Large intestine (tissue), 3 donors: Measurements from ENCODE around the gene CHAC1. TPM values are rescaled to one million over a fixed set of nuclear protein-coding genes. Genes with fewer than 3 reads are reported as not detected.

Experiments
- DNase-seq, 2 donors: peaks; one replicate each; pipeline versions ENCODE4 v3.0.0 to v3.0.0-alpha.2; 2013
- H3K27ac ChIP-seq: one replicate; pipeline ENCODE4 v1.5.1; 2013; ENCODE audit warnings: low read length
- H3K27me3 ChIP-seq: 2 replicates; pipeline ENCODE4 v1.6.1; 2013; ENCODE audit warnings: low read length; ENCODE audit not compliant: control insufficient read depth, insufficient read depth
- H3K36me3 ChIP-seq: 2 replicates; pipeline ENCODE4 v1.6.1; 2013; ENCODE audit warnings: low read length; ENCODE audit not compliant: control insufficient read depth, insufficient read depth
- H3K4me1 ChIP-seq: one replicate; pipeline ENCODE4 v1.6.1; 2013; ENCODE audit warnings: low read length; ENCODE audit not compliant: control insufficient read depth, insufficient read depth
- H3K4me3 ChIP-seq: one replicate; pipeline ENCODE4 v1.5.1; 2013; ENCODE audit warnings: low read length
- H3K9me3 ChIP-seq: one replicate; pipeline ENCODE4 v1.6.1; 2013; ENCODE audit warnings: mild to moderate bottlenecking, low read depth, low read length, moderate library complexity; ENCODE audit not compliant: control insufficient read depth
- WGBS: methylation state at CpG from one replicate; pipeline ENCODE4 v1.1.5; 2013; ENCODE audit warnings: low lambda C conversion rate; ENCODE audit not compliant: insufficient coverage; 5-methylcytosine and 5-hydroxymethylcytosine counted together
- polyA plus RNA-seq: library from polyadenylated mRNA; unstranded; fragments of 120-200 nt; gene quantifications from one replicate; pipeline ENCODE4 v1.2.1, GENCODE V29; 2013

Gene CHAC1
- polyA plus RNA-seq, 1 donor = 1.4 TPM

GRCh38 chr15:40930430-40931299 lies 22.6 kb upstream of the CHAC1 start:
- H3K27ac ChIP-seq = no peak overlapping the region
- peaks cover 81% of the 10 kb centered on the region for H3K4me1 ChIP-seq
- WGBS = no CpG with 5 or more reads among the region's 46 CpGs
- H3K9me3 ChIP-seq = peaks cover 13% of the 10 kb centered on the region
- DNase-seq = peak in 1 of 2 donors; percentile 67
- peaks cover 53% of the 10 kb centered on the region for H3K27me3 ChIP-seq
- peaks cover 12% of the 10 kb centered on the region for H3K36me3 ChIP-seq
- peak overlapping the region; percentile 51 for H3K4me3 ChIP-seq

GRCh38 chr15:40931300-40932142 lies 21.8 kb upstream of the CHAC1 start:
- Histone ChIP-seq H3K4me3 (peak overlapping the region; percentile 51), H3K4me1 (peaks cover 74% of the 10 kb centered on the region), H3K9me3 (peaks cover 12% of the 10 kb centered on the region), H3K27me3 (peaks cover 44% of the 10 kb centered on the region), H3K27ac (peak overlapping the region; percentile 79), H3K36me3 (peaks cover 20% of the 10 kb centered on the region)
- DNase-seq = no peak
- WGBS = no CpG with 5 or more reads among the region's 16 CpGs

DNA sequence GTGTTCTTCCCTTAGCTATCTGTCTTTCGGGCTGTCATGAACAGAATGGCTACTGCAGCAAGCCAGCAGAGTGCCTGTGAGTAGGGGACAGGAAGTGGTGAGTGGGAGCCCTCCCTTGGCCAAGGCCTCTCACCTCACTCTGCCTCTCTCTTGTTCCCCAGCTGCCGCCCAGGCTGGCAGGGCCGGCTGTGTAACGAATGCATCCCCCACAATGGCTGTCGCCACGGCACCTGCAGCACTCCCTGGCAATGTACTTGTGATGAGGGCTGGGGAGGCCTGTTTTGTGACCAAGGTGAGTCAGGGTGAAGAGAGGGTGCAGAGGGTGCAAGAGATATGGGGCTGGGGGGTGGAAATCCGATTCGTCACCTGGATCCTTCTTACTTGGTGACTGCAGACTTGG lies 21.1 kb upstream of the CHAC1 start:
- Histone ChIP-seq H3K4me3 (peak overlapping the region; percentile 51), H3K36me3 (peaks cover 26% of the 10 kb centered on the region), H3K27ac (peak overlapping the region; percentile 79), H3K4me1 (peaks cover 67% of the 10 kb centered on the region), H3K9me3 (peaks cover 12% of the 10 kb centered on the region), H3K27me3 (peaks cover 38% of the 10 kb centered on the region)
- peak in 1 of 2 donors; percentile 62 for DNase-seq
- WGBS = no CpG with 5 or more reads among the region's 8 CpGs

DNA sequence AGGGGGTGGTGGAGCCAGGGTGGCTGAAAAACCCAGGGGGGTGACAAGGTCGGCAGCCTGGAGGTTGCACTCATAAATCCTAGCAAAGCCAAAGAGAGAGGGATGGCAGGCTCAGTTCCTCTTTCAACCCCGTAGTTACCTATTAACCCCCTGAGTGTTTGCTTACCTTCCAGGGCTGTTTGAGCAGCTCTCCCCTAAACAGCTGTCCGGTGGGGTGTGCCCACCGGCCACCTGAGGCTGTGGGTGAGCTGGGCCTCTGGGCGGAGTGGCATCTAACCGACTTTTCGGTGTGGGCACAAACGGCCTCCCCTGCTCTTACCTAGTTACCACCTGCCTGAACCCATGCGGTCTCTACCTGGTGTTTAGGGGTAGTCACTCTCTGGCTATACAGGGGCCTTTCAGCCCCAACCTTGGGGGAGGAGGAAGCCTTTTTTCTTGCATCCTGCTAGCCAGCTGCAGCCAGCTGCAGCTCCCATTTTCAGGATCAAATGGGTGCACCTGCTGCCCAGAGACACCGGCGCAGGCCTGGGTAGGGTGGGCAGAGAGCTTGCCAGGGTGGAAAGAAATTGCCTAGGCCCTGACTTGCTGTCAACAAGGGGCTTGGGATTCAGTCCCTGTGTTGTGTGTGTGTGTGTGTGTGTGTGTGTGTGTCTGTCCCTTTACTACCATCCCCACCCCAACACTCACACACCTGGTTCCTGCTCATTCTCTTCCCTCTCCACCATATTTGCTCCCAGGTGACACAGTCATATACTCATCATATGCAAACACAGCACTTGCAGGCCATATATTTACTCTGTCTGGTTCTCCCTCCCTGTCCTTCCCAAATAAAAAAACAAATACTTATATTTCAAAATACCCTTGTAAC lies 20.4 kb upstream of the CHAC1 start:
- H3K9me3 ChIP-seq = peaks cover 7% of the 10 kb centered on the region
- H3K4me3 ChIP-seq = peak overlapping the region; percentile 51
- peak overlapping the region; percentile 79 for H3K27ac ChIP-seq
- WGBS = no CpG with 5 or more reads among the region's 11 CpGs
- H3K4me1 ChIP-seq = peaks cover 62% of the 10 kb centered on the region
- H3K27me3 ChIP-seq = peaks cover 31% of the 10 kb centered on the region
- peaks cover 33% of the 10 kb centered on the region for H3K36me3 ChIP-seq
- DNase-seq = peak in 1 of 2 donors; percentile 76

DNA sequence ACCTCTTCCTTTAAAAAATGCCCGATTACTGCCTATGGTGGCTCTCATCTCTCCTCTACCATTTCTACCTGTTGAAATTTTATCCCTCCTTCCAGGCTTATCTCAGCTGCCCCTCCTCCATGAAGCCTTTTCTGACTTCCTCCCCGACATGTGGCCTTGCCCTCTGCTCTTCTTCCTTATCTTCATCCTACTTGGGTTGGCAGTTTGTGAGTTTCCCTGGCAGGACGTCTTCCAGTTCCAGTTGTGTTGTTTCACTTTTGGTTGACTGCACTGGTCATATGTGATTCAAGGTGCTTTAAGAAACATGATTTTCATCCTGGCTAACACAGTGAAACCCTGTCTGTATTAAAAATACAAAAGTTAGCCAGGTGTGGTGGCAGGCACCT lies 19.8 kb upstream of the CHAC1 start:
- peaks cover 34% of the 10 kb centered on the region for H3K36me3 ChIP-seq
- peak overlapping the region; percentile 79 for H3K27ac ChIP-seq
- WGBS = 36% methylated on average over 1 of the region's 3 CpGs
- H3K9me3 ChIP-seq = peaks cover 5% of the 10 kb centered on the region
- peaks cover 25% of the 10 kb centered on the region for H3K27me3 ChIP-seq
- no peak overlapping the region for H3K4me3 ChIP-seq
- H3K4me1 ChIP-seq = peaks cover 57% of the 10 kb centered on the region
- no peak for DNase-seq

- Histone ChIP-seq H3K4me3 (no peak overlapping the region), H3K27ac (no peak overlapping the region), H3K9me3 (peaks cover 2% of the 10 kb centered on the region), H3K27me3 (peaks cover 16% of the 10 kb centered on the region), H3K36me3 (peaks cover 35% of the 10 kb centered on the region), H3K4me1 (peaks cover 52% of the 10 kb centered on the region)
- DNase-seq = no peak
- WGBS = no CpG with 5 or more reads among the region's 6 CpGs
Measured at GRCh38 chr15:40934457-40934856, 18.8 kb upstream of the CHAC1 start.

GRCh38 chr15:40936234-40936708 lies 17.0 kb upstream of the CHAC1 start:
- peaks cover 35% of the 10 kb centered on the region for H3K36me3 ChIP-seq
- no peak for DNase-seq
- no CpG with 5 or more reads among the region's 31 CpGs for WGBS
- peaks cover 44% of the 10 kb centered on the region for H3K4me1 ChIP-seq
- H3K27me3 ChIP-seq = no peaks in the 10 kb centered on the region
- H3K27ac ChIP-seq = no peak overlapping the region
- H3K9me3 ChIP-seq = peaks cover 2% of the 10 kb centered on the region
- H3K4me3 ChIP-seq = no peak overlapping the region

- no peak overlapping the region for H3K27ac ChIP-seq
- peaks cover 2% of the 10 kb centered on the region for H3K9me3 ChIP-seq
- no peak for DNase-seq
- no peaks in the 10 kb centered on the region for H3K27me3 ChIP-seq
- no CpG with 5 or more reads among the region's 15 CpGs for WGBS
- H3K4me1 ChIP-seq = peaks cover 39% of the 10 kb centered on the region
- peaks cover 35% of the 10 kb centered on the region for H3K36me3 ChIP-seq
- H3K4me3 ChIP-seq = no peak overlapping the region
Measured at GRCh38 chr15:40936709-40937666, 16.3 kb upstream of the CHAC1 start.
